HG03575 (cell line): ENCODE data around the gene SEMA3A.

Experiments
- ATAC-seq: cut with Tn5 transposase; IDR thresholded peaks from one replicate; pipeline ENCODE4 v1.9.1; 2021; ENCODE audit not compliant: unreplicated experiment, insufficient number of reproducible peaks, low FRiP score; ENCODE audit errors: extremely low read depth

Gene SEMA3A

GRCh38 chr7:83913174-83913573 is 281.4 kb downstream of the SEMA3A start:
- ATAC-seq = no peak

- no peak for ATAC-seq
Measured at GRCh38 chr7:83908526-83908925, 286.1 kb downstream of the SEMA3A start.
